ENCODE data around the gene KAZN. TPM values are rescaled to one million over a fixed set of nuclear protein-coding genes. Genes with fewer than 3 reads are reported as not detected.

KAZN gene
- total and polyA plus RNA-seq, 11 donors, result 0.65 to 6.5 (median 2.3) TPM

GRCh38 chr1:14685078-14685477 is 86.6 kb downstream of the KAZN start:
- Histone ChIP-seq H3K27ac (no peak overlapping the region), H3K27me3 (peaks cover 0 to 46% (median 0%) of the 10 kb centered on the region in 9 donors), H3K4me1 (no peaks in the 10 kb centered on the region), H3K36me3 (no peaks in the 10 kb centered on the region), H3K4me3 (no peak overlapping the region), H3K9me3 (peaks cover 0 to 15% (median 0%) of the 10 kb centered on the region in 12 donors)
- no peak for DNase-seq
- WGBS, 4 donors, result 94 to 97% (median 95%) methylated on average over 3 of the region's 3 CpGs
- intact Hi-C loops (cut with DNase I), result no loop called here
- TF ChIP-seq CTCF (IDR thresholded peaks at IDR 0.05) (no peak), POLR2A (IDR thresholded peaks at IDR 0.05) (no peak)
- ATAC-seq, result no peak

- H3K36me3 ChIP-seq, result no peaks in the 10 kb centered on the region
- TF ChIP-seq POLR2A (IDR thresholded peaks at IDR 0.05) (no peak), CTCF (IDR thresholded peaks at IDR 0.05) (no peak)
- DNase-seq (no peak), ATAC-seq (no peak)
- no peaks in the 10 kb centered on the region for H3K4me1 ChIP-seq
- peaks cover 0 to 15% (median 0%) of the 10 kb centered on the region in 12 donors for H3K9me3 ChIP-seq
- no peak overlapping the region for H3K4me3 ChIP-seq
- intact Hi-C loops (cut with DNase I), result no loop called here
- 66 to 82% (median 70%) methylated on average over 3 to 4 of the region's 4 CpGs for WGBS, 4 donors
- no peak overlapping the region for H3K27ac ChIP-seq
- peaks cover 0 to 52% (median 0%) of the 10 kb centered on the region in 9 donors for H3K27me3 ChIP-seq
Measured at GRCh38 chr1:14686701-14687100, 88.2 kb downstream of the KAZN start.

DNA sequence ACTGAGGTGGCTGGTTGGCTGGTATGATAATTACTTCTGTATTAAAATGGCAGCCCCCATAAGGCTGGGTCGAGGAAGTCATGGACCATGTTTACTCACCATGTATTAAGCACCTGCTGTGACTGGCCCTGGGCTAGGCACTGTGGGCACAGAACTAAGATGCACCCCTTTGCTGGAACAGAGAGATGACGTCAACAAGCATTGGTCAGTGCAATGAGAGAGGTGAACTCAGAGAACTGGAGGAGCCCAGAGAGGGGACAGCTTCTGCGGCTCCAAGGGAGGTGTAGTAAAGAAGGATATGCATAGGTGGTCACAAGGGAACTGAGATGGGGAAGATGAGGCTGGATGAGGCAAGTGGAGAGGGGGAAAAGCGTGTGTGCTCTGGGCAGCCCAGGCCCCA is 88.7 kb downstream of the KAZN start:
- 78 to 89% (median 83%) methylated on average over 4 of the region's 4 CpGs for WGBS, 4 donors
- H3K27ac ChIP-seq, result no peak overlapping the region
- H3K4me3 ChIP-seq, result no peak overlapping the region
- no peaks in the 10 kb centered on the region for H3K4me1 ChIP-seq
- peaks cover 0 to 15% (median 0%) of the 10 kb centered on the region in 12 donors for H3K9me3 ChIP-seq
- intact Hi-C loops (cut with DNase I), result no loop called here
- TF ChIP-seq CTCF (IDR thresholded peaks at IDR 0.05) (no peak), POLR2A (IDR thresholded peaks at IDR 0.05) (no peak)
- DNase-seq, result no peak
- no peaks in the 10 kb centered on the region for H3K36me3 ChIP-seq
- peaks cover 0 to 53% (median under 1%) of the 10 kb centered on the region in 9 donors for H3K27me3 ChIP-seq
- no peak for ATAC-seq

- peaks cover 0 to 53% (median 4%) of the 10 kb centered on the region in 9 donors for H3K27me3 ChIP-seq
- no peak overlapping the region for H3K27ac ChIP-seq
- 90 to 91% (median 90%) methylated on average over 15 of the region's 15 CpGs for WGBS, 4 donors
- H3K4me3 ChIP-seq, result no peak overlapping the region
- no peaks in the 10 kb centered on the region for H3K36me3 ChIP-seq
- TF ChIP-seq CTCF (IDR thresholded peaks at IDR 0.05), result no peak
- no peak for TF ChIP-seq POLR2A (IDR thresholded peaks at IDR 0.05)
- ATAC-seq, result no peak
- no peaks in the 10 kb centered on the region for H3K4me1 ChIP-seq
- peaks cover 0 to 3% (median 0%) of the 10 kb centered on the region in 12 donors for H3K9me3 ChIP-seq
- intact Hi-C loops (cut with DNase I), result no loop called here
- no peak for DNase-seq
Measured at GRCh38 chr1:14689996-14690615, 91.6 kb downstream of the KAZN start.
